ENCODE results near the gene MIS12. TPM values are rescaled to one million over a fixed set of nuclear protein-coding genes. Genes with fewer than 3 reads are reported as not detected.

Gene MIS12
- total RNA-seq, 4 donors from 2014 or later, result 5.6 to 39.2 (median 13.4) TPM

DNA sequence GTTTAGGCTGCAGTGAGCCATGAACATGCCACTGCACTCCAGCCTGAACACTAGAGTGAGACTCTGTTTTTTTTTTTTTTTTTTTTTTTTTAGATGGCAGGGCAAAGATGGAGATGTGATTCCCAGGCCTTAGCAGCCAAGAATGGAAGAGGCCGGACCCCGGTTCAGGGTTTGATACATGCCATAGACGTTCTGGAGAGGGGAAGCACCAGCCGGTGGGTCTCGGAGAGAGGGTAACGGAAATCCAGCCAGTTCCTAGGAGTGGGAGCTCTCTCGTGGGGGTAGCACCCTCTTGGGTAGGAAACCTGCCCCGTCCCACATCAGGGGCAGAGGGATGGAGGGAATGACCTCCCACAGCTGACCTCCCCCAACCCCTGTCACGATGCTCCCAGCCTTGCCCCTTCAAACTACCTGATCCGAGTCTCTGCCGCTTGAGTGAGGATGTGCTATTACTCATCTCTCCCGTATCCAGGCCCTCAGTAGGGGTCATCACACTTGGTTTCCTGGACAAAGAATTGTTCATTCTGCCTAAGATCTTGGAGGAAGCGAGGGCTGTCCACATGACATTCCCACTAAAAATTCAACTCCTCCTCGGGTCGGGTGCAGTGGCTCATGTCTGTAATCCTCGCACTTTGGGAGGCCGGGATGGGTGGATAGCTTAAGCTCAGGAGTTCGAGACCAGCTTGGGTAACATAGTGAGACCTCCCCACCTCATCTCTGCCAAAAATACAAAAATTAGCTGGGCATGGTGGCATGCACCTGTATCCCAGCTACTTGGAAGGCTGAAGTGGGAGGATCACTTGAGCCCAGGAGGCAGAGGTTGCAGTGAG lies 47.3 kb downstream of the MIS12 start:
- Histone ChIP-seq H3K27me3 (no peaks in the 10 kb centered on the region), H3K27ac (no peak overlapping the region), H3K4me3 (no peak overlapping the region), H3K36me3 (no peaks in the 10 kb centered on the region), H3K4me1 (no peaks in the 10 kb centered on the region), H3K9me3 (no peaks in the 10 kb centered on the region)
- intact Hi-C loops (cut with DNase I; ENCODE audit: low total_unique reads), result no loop called here
- TF ChIP-seq POLR2A (IDR thresholded peaks at IDR 0.05), result no peak
- DNase-seq, result no peak

- Histone ChIP-seq H3K9me3 (no peaks in the 10 kb centered on the region), H3K4me1 (no peaks in the 10 kb centered on the region), H3K36me3 (no peaks in the 10 kb centered on the region), H3K27ac (no peak overlapping the region), H3K27me3 (no peaks in the 10 kb centered on the region), H3K4me3 (no peak overlapping the region)
- no peak for DNase-seq
- no peak for TF ChIP-seq POLR2A (IDR thresholded peaks at IDR 0.05)
- TF ChIP-seq, protein P1, sequence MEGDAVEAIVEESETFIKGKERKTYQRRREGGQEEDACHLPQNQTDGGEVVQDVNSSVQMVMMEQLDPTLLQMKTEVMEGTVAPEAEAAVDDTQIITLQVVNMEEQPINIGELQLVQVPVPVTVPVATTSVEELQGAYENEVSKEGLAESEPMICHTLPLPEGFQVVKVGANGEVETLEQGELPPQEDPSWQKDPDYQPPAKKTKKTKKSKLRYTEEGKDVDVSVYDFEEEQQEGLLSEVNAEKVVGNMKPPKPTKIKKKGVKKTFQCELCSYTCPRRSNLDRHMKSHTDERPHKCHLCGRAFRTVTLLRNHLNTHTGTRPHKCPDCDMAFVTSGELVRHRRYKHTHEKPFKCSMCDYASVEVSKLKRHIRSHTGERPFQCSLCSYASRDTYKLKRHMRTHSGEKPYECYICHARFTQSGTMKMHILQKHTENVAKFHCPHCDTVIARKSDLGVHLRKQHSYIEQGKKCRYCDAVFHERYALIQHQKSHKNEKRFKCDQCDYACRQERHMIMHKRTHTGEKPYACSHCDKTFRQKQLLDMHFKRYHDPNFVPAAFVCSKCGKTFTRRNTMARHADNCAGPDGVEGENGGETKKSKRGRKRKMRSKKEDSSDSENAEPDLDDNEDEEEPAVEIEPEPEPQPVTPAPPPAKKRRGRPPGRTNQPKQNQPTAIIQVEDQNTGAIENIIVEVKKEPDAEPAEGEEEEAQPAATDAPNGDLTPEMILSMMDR (IDR thresholded peaks at IDR 0.05), result no peak
- intact Hi-C loops (cut with DNase I; ENCODE audit: low total_unique reads), result no loop called here
These were observed 49.1 kb downstream of the MIS12 start for GRCh38 chr17:5535436-5535835.

DNA sequence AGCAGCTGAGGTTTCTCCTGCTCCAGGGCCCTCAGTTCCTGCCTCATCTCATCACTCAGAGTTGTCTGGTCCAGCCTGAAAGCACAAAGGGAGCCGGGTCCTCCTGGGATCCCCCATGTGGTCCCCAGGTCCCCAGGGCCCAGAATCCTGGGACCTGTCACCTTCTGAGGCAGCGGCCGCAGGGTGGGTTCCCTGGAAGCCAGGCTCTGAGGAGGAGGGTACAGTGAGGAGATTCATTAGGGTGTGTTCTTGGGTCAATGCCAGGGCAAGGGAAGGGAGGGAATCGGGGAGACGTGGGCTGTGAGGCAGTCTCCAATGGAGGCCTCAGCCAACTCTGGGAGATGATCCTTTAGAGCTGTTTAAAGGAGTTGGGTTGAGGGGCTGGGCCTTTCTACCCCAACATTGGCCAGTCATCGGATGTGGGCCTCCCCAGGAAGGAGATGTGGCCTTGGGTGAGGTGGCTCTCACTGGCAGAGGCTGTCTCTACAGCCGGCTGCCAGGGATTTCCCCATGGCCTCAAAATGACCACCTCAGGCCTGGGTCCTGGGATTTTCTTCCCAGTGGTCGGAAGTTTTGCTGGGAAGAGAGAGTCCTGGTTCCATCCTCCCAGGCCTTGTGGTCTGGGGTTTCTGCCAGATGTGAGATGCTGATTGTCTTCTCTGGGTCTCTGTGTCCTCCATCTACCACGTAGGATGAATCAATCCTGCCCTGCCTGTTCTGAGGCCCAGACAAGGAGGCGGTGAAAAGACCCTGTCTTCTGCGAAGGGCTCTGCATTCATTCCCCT lies 50.7 kb downstream of the MIS12 start:
- DNase-seq, result no peak
- intact Hi-C loops (cut with DNase I; ENCODE audit: low total_unique reads), result loop anchor here (2.0 kb wide), 1 partner anchor 28 kb away; no protein-coding TSS in a partner anchor
- no peaks in the 10 kb centered on the region for H3K9me3 ChIP-seq

GRCh38 chr17:5539286-5539685 lies 52.9 kb downstream of the MIS12 start:
- no peaks in the 10 kb centered on the region for H3K9me3 ChIP-seq
- no peak overlapping the region for H3K27ac ChIP-seq
- no peaks in the 10 kb centered on the region for H3K27me3 ChIP-seq
- no peak overlapping the region for H3K4me3 ChIP-seq
- no peak for TF ChIP-seq POLR2A (IDR thresholded peaks at IDR 0.05)
- intact Hi-C loops (cut with DNase I; ENCODE audit: low total_unique reads), result no loop called here
- no peaks in the 10 kb centered on the region for H3K4me1 ChIP-seq
- no peak for DNase-seq
- no peaks in the 10 kb centered on the region for H3K36me3 ChIP-seq

More for the DNA sequence above, 50.7 kb downstream of the MIS12 start:
- no peak for TF ChIP-seq POLR2A (IDR thresholded peaks at IDR 0.05)
- TF ChIP-seq, protein P1 (IDR thresholded peaks at IDR 0.05), result no peak
- Histone ChIP-seq H3K4me3 (no peak overlapping the region), H3K27me3 (no peaks in the 10 kb centered on the region), H3K27ac (no peak overlapping the region), H3K36me3 (no peaks in the 10 kb centered on the region), H3K4me1 (no peaks in the 10 kb centered on the region)

GRCh38 chr17:5540321-5540720 lies 54.0 kb downstream of the MIS12 start:
- intact Hi-C loops (cut with DNase I; ENCODE audit: low total_unique reads), result no loop called here
- H3K36me3 ChIP-seq, result no peaks in the 10 kb centered on the region

More at GRCh38 chr17:5540321-5540720, 54.0 kb downstream of the MIS12 start:
- no peaks in the 10 kb centered on the region for H3K9me3 ChIP-seq
- TF ChIP-seq POLR2A (IDR thresholded peaks at IDR 0.05), result no peak
- TF ChIP-seq, protein P1 (IDR thresholded peaks at IDR 0.05), result no peak
- no peak for DNase-seq
- H3K4me3 ChIP-seq, result no peak overlapping the region
- H3K4me1 ChIP-seq, result no peaks in the 10 kb centered on the region
- H3K27ac ChIP-seq, result no peak overlapping the region
- H3K27me3 ChIP-seq, result no peaks in the 10 kb centered on the region

Other genes starting within 250 kb of the MIS12 start
- 10 to 100 TPM; 14.9 to 59.7 (median 38.8) TPM for gene RABEP1, start 204.3 kb upstream of the MIS12 start, total RNA-seq
- gene NUP88, start 66.9 kb upstream of the MIS12 start, total RNA-seq, result 10 to 100 TPM; 24.7 to 69.8 (median 52.3) TPM
- 10 to 100 TPM; 38.7 to 78.8 (median 46.9) TPM for gene RPAIN, start 66.4 kb upstream of the MIS12 start, total RNA-seq
- 10 to 100 TPM; 49.2 to 98.4 (median 80.7) TPM for gene C1QBP, start 47.4 kb upstream of the MIS12 start, total RNA-seq
- 10 to 100 TPM in 2 of 4 donors, 1 to 10 TPM in 2; 7.4 to 15.7 (median 11.4) TPM for gene DHX33, start 17.6 kb upstream of the MIS12 start, total RNA-seq
- gene DERL2, start 388 bp upstream of the MIS12 start, total RNA-seq, result 10 to 100 TPM; 10.2 to 61.4 (median 47.0) TPM
- gene NLRP1, start 97.9 kb downstream of the MIS12 start, total RNA-seq, result 10 to 100 TPM; 13.8 to 78.3 (median 47.0) TPM